Fibroblast of lung (primary cell): ENCODE results near the gene ZNF514. TPM values are rescaled to one million over a fixed set of nuclear protein-coding genes. Genes with fewer than 3 reads are reported as not detected.

ENCODE experiments used
- DNase-seq, 2 donors: peaks; one replicate each; pipeline versions ENCODE4 v3.0.0 to v3.0.0-alpha.2; 2010; ENCODE audit warnings: low read depth in 2 of 2
- H2AFZ ChIP-seq: 2 replicates; pipeline ENCODE4 v1.5.1; 2012; ENCODE audit warnings: low read length, control low read depth, inconsistent platforms
- H3K27ac ChIP-seq: 2 replicates; pipeline ENCODE4 v1.5.1; 2011; ENCODE audit warnings: low read length, control low read depth; ENCODE audit not compliant: insufficient read depth
- H3K27me3 ChIP-seq: 2 replicates; pipeline ENCODE4 v1.5.1; 2011; ENCODE audit warnings: mild to moderate bottlenecking, low read length; ENCODE audit not compliant: control insufficient read depth, insufficient read depth
- H3K36me3 ChIP-seq: 2 replicates; pipeline ENCODE4 v1.5.1; 2011; ENCODE audit warnings: low read length; ENCODE audit not compliant: control insufficient read depth, insufficient read depth
- H3K4me1 ChIP-seq: 2 replicates; pipeline ENCODE4 v1.5.1; 2011; ENCODE audit warnings: low read length; ENCODE audit not compliant: control insufficient read depth, insufficient read depth; ENCODE audit errors: extremely low read depth
- H3K4me2 ChIP-seq: 2 replicates; pipeline ENCODE4 v1.5.1; 2011; ENCODE audit warnings: low read length, control low read depth; ENCODE audit not compliant: insufficient read depth; ENCODE audit errors: extremely low read depth
- H3K4me3 ChIP-seq, 4 experiments: fragments of 200-600 bp in 1 of 4; sonication (generic) in 1 of 4; replicated peaks in 1 of 4; 2 replicates each; pipeline ENCODE4 v1.5.1; 2011 to 2016; ENCODE audit warnings: low read length in 4 of 4, low read depth in 3 of 4, mild to moderate bottlenecking in 3 of 4, control low read depth in 2 of 4, inconsistent platforms in 1 of 4, mixed read lengths in 1 of 4; ENCODE audit not compliant: insufficient read depth in 1 of 4; ENCODE audit errors: control extremely low read depth in 1 of 4
- H3K79me2 ChIP-seq: 2 replicates; pipeline ENCODE4 v1.5.1; 2012; ENCODE audit warnings: mild to moderate bottlenecking, low read length, inconsistent platforms; ENCODE audit not compliant: control insufficient read depth, insufficient read depth
- H3K9ac ChIP-seq: 2 replicates; pipeline ENCODE4 v1.5.1; 2011; ENCODE audit warnings: mild to moderate bottlenecking, low read length, control low read depth; ENCODE audit not compliant: insufficient read depth
- H3K9me3 ChIP-seq: 2 replicates; pipeline ENCODE4 v1.5.1; 2012; ENCODE audit warnings: low read depth, low read length; ENCODE audit not compliant: control insufficient read depth, insufficient read depth
- H4K20me1 ChIP-seq: 2 replicates; pipeline ENCODE4 v1.5.1; 2011; ENCODE audit warnings: low read length; ENCODE audit not compliant: control insufficient read depth, insufficient read depth; ENCODE audit errors: extremely low read depth
- CTCF ChIP-seq, 2 donors: IDR thresholded peaks in 1 of 2; conservative IDR thresholded peaks in 1 of 2; 1 replicate in 1 of 2; 2 replicates in 1 of 2; pipeline ENCODE4 v1.5.1; 2011 to 2012; ENCODE audit warnings: low read length in 2 of 2, control low read depth in 1 of 2, inconsistent platforms in 1 of 2, low read depth in 1 of 2, mild to moderate bottlenecking in 1 of 2
- EZH2 ChIP-seq: IDR thresholded peaks from 2 replicates; pipeline ENCODE4 v1.5.1; 2012; ENCODE audit warnings: low read length, control low read depth, mild to moderate bottlenecking; ENCODE audit errors: missing control alignments
- polyA plus RNA-seq, 2 donors: library from polyadenylated mRNA; depleted of rRNA in 1 of 2; stranded (reverse) in 1 of 2; unstranded in 1 of 2; fragments of >200 nt; gene quantifications; 2 replicates each; pipeline ENCODE4 v1.2.1, GENCODE V29; 2011 to 2012; ENCODE audit warnings: missing spikeins in 1 of 2
- total RNA-seq: library from RNA; depleted of rRNA; stranded (reverse); fragments of >200 nt; gene quantifications from 2 replicates; pipeline ENCODE4 v1.2.1, GENCODE V29; 2014

The ZNF514 gene
- total and polyA plus RNA-seq, 2 donors (not counting 1 experiment from before 2014, with no cell fraction given), result 6.5 to 14.2 TPM

GRCh38 chr2:95109260-95109659 is 50.4 kb downstream of the ZNF514 start:
- DNase-seq, result no peak
- no peak overlapping the region for H3K9ac ChIP-seq
- H3K4me3 ChIP-seq, result no peak overlapping the region
- no peaks in the 10 kb centered on the region for H4K20me1 ChIP-seq
- no peak overlapping the region for H3K4me2 ChIP-seq
- no peaks in the 10 kb centered on the region for H3K79me2 ChIP-seq
- H3K9me3 ChIP-seq, result no peaks in the 10 kb centered on the region
- H3K36me3 ChIP-seq, result peaks cover 17% of the 10 kb centered on the region
- no peak overlapping the region for H2AFZ ChIP-seq
- no peaks in the 10 kb centered on the region for H3K4me1 ChIP-seq
- H3K27ac ChIP-seq, result no peak overlapping the region
- no peaks in the 10 kb centered on the region for H3K27me3 ChIP-seq
- TF ChIP-seq CTCF (conservative IDR thresholded peaks at IDR 0.05 in 1 of 2, IDR thresholded peaks at IDR 0.05 in 1 of 2; ENCODE audit: low read depth in 1 of 2, low read length in 2 of 2), result no peak
- no peak for TF ChIP-seq EZH2

- peaks cover 16% of the 10 kb centered on the region for H3K36me3 ChIP-seq
- no peak overlapping the region for H3K4me2 ChIP-seq
- H4K20me1 ChIP-seq, result no peaks in the 10 kb centered on the region
- H2AFZ ChIP-seq, result no peak overlapping the region
- no peak overlapping the region for H3K27ac ChIP-seq
- H3K4me1 ChIP-seq, result no peaks in the 10 kb centered on the region
- H3K9ac ChIP-seq, result no peak overlapping the region
- H3K9me3 ChIP-seq, result no peaks in the 10 kb centered on the region
- no peak for DNase-seq
- H3K4me3 ChIP-seq, result no peak overlapping the region
- TF ChIP-seq EZH2 (no peak), CTCF (conservative IDR thresholded peaks at IDR 0.05 in 1 of 2, IDR thresholded peaks at IDR 0.05 in 1 of 2; ENCODE audit: low read depth in 1 of 2, low read length in 2 of 2) (no peak)
- no peaks in the 10 kb centered on the region for H3K79me2 ChIP-seq
- H3K27me3 ChIP-seq, result no peaks in the 10 kb centered on the region
Observed at GRCh38 chr2:95106081-95106480, 53.6 kb downstream of the ZNF514 start.

GRCh38 chr2:95104606-95105005 is 55.0 kb downstream of the ZNF514 start:
- H3K36me3 ChIP-seq, result peaks cover 19% of the 10 kb centered on the region
- no peak overlapping the region for H3K27ac ChIP-seq
- no peaks in the 10 kb centered on the region for H3K4me1 ChIP-seq
- H3K27me3 ChIP-seq, result no peaks in the 10 kb centered on the region
- H3K9ac ChIP-seq, result no peak overlapping the region
- no peak overlapping the region for H3K4me2 ChIP-seq
- TF ChIP-seq CTCF (conservative IDR thresholded peaks at IDR 0.05 in 1 of 2, IDR thresholded peaks at IDR 0.05 in 1 of 2; ENCODE audit: low read depth in 1 of 2, low read length in 2 of 2), result no peak
- no peak for TF ChIP-seq EZH2
- no peak for DNase-seq
- no peak overlapping the region for H2AFZ ChIP-seq
- no peaks in the 10 kb centered on the region for H3K79me2 ChIP-seq
- H3K9me3 ChIP-seq, result no peaks in the 10 kb centered on the region
- no peaks in the 10 kb centered on the region for H4K20me1 ChIP-seq
- H3K4me3 ChIP-seq, result no peak overlapping the region
